Astrocyte (in vitro differentiated cells and primary cell): ENCODE results near the gene FAM81A. TPM values are rescaled to one million over a fixed set of nuclear protein-coding genes. Genes with fewer than 3 reads are reported as not detected.

ENCODE experiments used
- DNase-seq: peaks from one replicate; pipeline ENCODE4 v3.0.0-alpha.2; 2010; ENCODE audit warnings: low read depth
- FAIRE-seq: peaks from 2 replicates; lab custom pipeline; 2011; peaks lifted over from hg19 to GRCh38; lab: Jason Lieb, UNC
- H2AFZ ChIP-seq: 2 replicates; pipeline ENCODE4 v1.6.0; 2012; ENCODE audit warnings: low read depth, low read length, inconsistent platforms
- H3K27ac ChIP-seq: 2 replicates; pipeline ENCODE4 v1.5.1; 2011; ENCODE audit warnings: low read depth, low read length, inconsistent platforms
- H3K27me3 ChIP-seq: 2 replicates; pipeline ENCODE4 v1.6.0; 2011; ENCODE audit warnings: low read length, inconsistent platforms; ENCODE audit not compliant: insufficient read depth
- H3K36me3 ChIP-seq: 2 replicates; pipeline ENCODE4 v1.5.1; 2011; ENCODE audit warnings: low read length, inconsistent platforms; ENCODE audit not compliant: insufficient read depth
- H3K4me1 ChIP-seq: 2 replicates; pipeline ENCODE4 v1.5.1; 2011; ENCODE audit warnings: low read length, inconsistent platforms; ENCODE audit not compliant: insufficient read depth
- H3K4me2 ChIP-seq: 2 replicates; pipeline ENCODE4 v1.6.0; 2012; ENCODE audit warnings: low read length, inconsistent platforms
- H3K4me3 ChIP-seq: 2 replicates; pipeline ENCODE4 v1.5.1; 2011; ENCODE audit warnings: low read depth, mild to moderate bottlenecking, low read length, inconsistent platforms; ENCODE audit not compliant: insufficient read depth
- H3K79me2 ChIP-seq: 2 replicates; pipeline ENCODE4 v1.6.0; 2012; ENCODE audit warnings: mild to moderate bottlenecking, low read length, inconsistent platforms; ENCODE audit not compliant: insufficient read depth
- H3K9ac ChIP-seq: 2 replicates; pipeline ENCODE4 v1.6.0; 2012; ENCODE audit warnings: mild to moderate bottlenecking, low read length, inconsistent platforms
- H3K9me3 ChIP-seq: 2 replicates; pipeline ENCODE4 v1.5.1; 2012; ENCODE audit warnings: low read depth, mild to moderate bottlenecking, low read length, inconsistent platforms; ENCODE audit not compliant: insufficient read depth
- H4K20me1 ChIP-seq: 2 replicates; pipeline ENCODE4 v1.6.0; 2012; ENCODE audit warnings: low read length, inconsistent platforms; ENCODE audit not compliant: insufficient read depth
- H3K27ac Mint-ChIP-seq: one replicate; pipeline ENCODE4 v1.8.0; 2021; ENCODE audit warnings: mild to moderate bottlenecking, mixed read lengths; ENCODE audit not compliant: unreplicated experiment
- H3K27me3 Mint-ChIP-seq: one replicate; pipeline ENCODE4 v1.8.0; 2021; ENCODE audit warnings: low read depth, mixed read lengths; ENCODE audit not compliant: unreplicated experiment
- H3K36me3 Mint-ChIP-seq: one replicate; pipeline ENCODE4 v1.8.0; 2021; ENCODE audit warnings: low read depth, mixed read lengths; ENCODE audit not compliant: unreplicated experiment
- H3K4me1 Mint-ChIP-seq: one replicate; pipeline ENCODE4 v1.8.0; 2021; ENCODE audit warnings: low read depth, mixed read lengths; ENCODE audit not compliant: unreplicated experiment
- H3K4me3 Mint-ChIP-seq: one replicate; pipeline ENCODE4 v1.8.0; 2021; ENCODE audit warnings: mild to moderate bottlenecking, moderate library complexity, mixed read lengths; ENCODE audit not compliant: unreplicated experiment
- H3K9me3 Mint-ChIP-seq: one replicate; pipeline ENCODE4 v1.8.0; 2021; ENCODE audit warnings: mild to moderate bottlenecking, mixed read lengths; ENCODE audit not compliant: unreplicated experiment
- CTCF ChIP-seq: IDR thresholded peaks from 2 replicates; pipeline ENCODE4 v1.5.1; 2011; ENCODE audit warnings: low read depth, mild to moderate bottlenecking, inconsistent platforms, low read length, moderate library complexity; ENCODE audit not compliant: insufficient read depth
- EZH2 ChIP-seq: IDR thresholded peaks from 2 replicates; pipeline ENCODE4 v1.6.1; 2012; ENCODE audit warnings: mild to moderate bottlenecking, low read length, inconsistent platforms; ENCODE audit not compliant: insufficient read depth
- total RNA-seq: library from RNA; stranded (reverse); gene quantifications from 2 replicates; pipeline ENCODE4 v1.2.1, GENCODE V29; 2021

The FAM81A gene
- total RNA-seq, 1 donor from 2014 or later, result 0.73 TPM

DNA sequence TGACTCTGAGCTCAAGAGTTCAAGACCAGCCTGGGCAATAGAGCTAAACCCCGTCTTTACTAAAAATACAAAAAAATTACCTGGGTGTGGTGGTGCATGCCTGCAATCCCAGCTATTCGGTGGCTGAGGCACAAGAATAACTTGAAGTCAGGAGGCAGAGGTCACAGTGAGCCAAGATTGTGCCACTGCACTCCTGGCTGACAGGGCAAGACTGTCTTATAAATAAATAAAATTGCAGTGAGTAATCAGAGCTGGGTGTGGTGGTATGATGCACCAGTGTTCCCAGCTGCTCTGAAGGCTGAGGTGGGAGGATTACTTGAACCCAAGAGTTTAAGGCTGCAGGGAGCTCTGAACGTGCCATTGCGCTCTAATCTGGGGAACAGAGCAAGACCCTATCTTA, 117.7 kb downstream of the FAM81A start:
- peaks cover 5% of the 10 kb centered on the region for H3K27me3 Mint-ChIP-seq

DNA sequence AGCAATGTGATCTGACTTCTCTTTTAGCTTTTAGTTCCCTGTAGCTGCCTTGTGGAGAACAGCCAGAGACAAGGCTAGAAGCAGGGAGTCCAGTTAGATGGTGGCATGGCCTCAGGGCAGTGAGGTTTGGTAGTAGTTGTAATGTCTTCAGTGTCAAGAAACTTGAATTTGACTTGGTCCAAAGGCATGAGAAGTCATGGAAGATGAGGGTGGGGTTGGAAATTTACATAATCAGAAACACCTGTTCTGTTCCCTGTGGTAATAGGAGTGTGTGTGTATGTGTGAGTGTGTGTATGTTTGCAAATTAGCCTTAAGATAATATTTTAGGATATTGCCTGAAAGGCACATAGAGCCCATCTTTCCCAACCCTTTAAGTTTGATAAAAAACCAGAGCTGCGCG, 118.4 kb downstream of the FAM81A start:
- Histone ChIP-seq H2AFZ (no peak overlapping the region), H3K36me3 (no peaks in the 10 kb centered on the region), H4K20me1 (no peaks in the 10 kb centered on the region), H3K9me3 (no peaks in the 10 kb centered on the region), H3K79me2 (no peaks in the 10 kb centered on the region), H3K4me3 (no peak overlapping the region), H3K27me3 (no peaks in the 10 kb centered on the region), H3K27ac (no peak overlapping the region), H3K4me2 (no peak overlapping the region), H3K4me1 (peaks cover 3% of the 10 kb centered on the region), H3K9ac (no peak overlapping the region)
- H3K4me3 Mint-ChIP-seq, result no peak overlapping the region
- peaks cover 1% of the 10 kb centered on the region for H3K9me3 Mint-ChIP-seq
- H3K4me1 Mint-ChIP-seq, result peaks cover 8% of the 10 kb centered on the region
- TF ChIP-seq CTCF, result no peak
- no peak for TF ChIP-seq EZH2
- DNase-seq (no peak), FAIRE-seq (no peak)
- peak overlapping the region; percentile 37 for H3K27ac Mint-ChIP-seq
- H3K36me3 Mint-ChIP-seq, result no peaks in the 10 kb centered on the region
- H3K27me3 Mint-ChIP-seq, result peaks cover 9% of the 10 kb centered on the region

More for the DNA sequence above, 117.7 kb downstream of the FAM81A start:
- H3K27me3 ChIP-seq, result no peaks in the 10 kb centered on the region
- H3K4me2 ChIP-seq, result no peak overlapping the region
- no peaks in the 10 kb centered on the region for H3K36me3 ChIP-seq
- no peak for DNase-seq
- Mint-ChIP-seq H3K4me1 (peaks cover 8% of the 10 kb centered on the region), H3K9me3 (peaks cover 1% of the 10 kb centered on the region), H3K4me3 (no peak overlapping the region), H3K36me3 (no peaks in the 10 kb centered on the region), H3K27ac (no peak overlapping the region)
- H3K4me1 ChIP-seq, result peaks cover 3% of the 10 kb centered on the region
- H3K9me3 ChIP-seq, result no peaks in the 10 kb centered on the region
- no peak for FAIRE-seq
- no peak for TF ChIP-seq EZH2
- TF ChIP-seq CTCF, result no peak
- H3K9ac ChIP-seq, result no peak overlapping the region
- H2AFZ ChIP-seq, result no peak overlapping the region
- H4K20me1 ChIP-seq, result no peaks in the 10 kb centered on the region
- H3K27ac ChIP-seq, result no peak overlapping the region
- H3K4me3 ChIP-seq, result no peak overlapping the region
- H3K79me2 ChIP-seq, result no peaks in the 10 kb centered on the region

DNA sequence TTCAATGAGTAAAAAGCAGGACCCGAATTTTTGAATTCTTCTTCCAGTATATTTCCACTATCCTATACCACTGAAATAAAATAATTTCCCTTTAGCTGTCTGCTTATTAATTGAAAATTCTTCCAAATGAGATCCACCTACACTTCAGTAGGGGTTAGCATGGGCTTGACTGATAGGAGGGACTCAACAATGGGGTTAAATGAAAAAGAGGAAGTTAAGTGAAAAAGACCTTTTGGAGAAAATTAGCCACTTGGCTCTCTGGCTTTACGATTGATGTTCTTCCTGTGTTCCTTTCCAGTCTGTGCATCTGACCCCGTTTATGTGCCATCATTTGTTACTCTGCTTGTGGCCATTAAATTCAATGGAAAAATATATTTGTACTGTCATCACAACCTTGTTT, 119.6 kb downstream of the FAM81A start:
- Histone ChIP-seq H2AFZ (no peak overlapping the region), H3K36me3 (no peaks in the 10 kb centered on the region), H3K4me2 (no peak overlapping the region), H3K27me3 (peaks cover 2% of the 10 kb centered on the region), H3K9ac (no peak overlapping the region), H3K9me3 (no peaks in the 10 kb centered on the region), H3K27ac (no peak overlapping the region), H3K79me2 (no peaks in the 10 kb centered on the region), H3K4me1 (peaks cover 3% of the 10 kb centered on the region), H4K20me1 (no peaks in the 10 kb centered on the region), H3K4me3 (no peak overlapping the region)
- DNase-seq, result no peak
- H3K27ac Mint-ChIP-seq, result no peak overlapping the region
- no peak overlapping the region for H3K4me3 Mint-ChIP-seq
- H3K27me3 Mint-ChIP-seq, result peaks cover 9% of the 10 kb centered on the region
- FAIRE-seq, result no peak
- TF ChIP-seq EZH2 (no peak), CTCF (no peak)
- H3K36me3 Mint-ChIP-seq, result no peaks in the 10 kb centered on the region
- peaks cover 1% of the 10 kb centered on the region for H3K9me3 Mint-ChIP-seq
- peaks cover 8% of the 10 kb centered on the region for H3K4me1 Mint-ChIP-seq
